ENCODE measurements around the gene FTCD. TPM values are rescaled to one million over a fixed set of nuclear protein-coding genes. Genes with fewer than 3 reads are reported as not detected.

FTCD gene
- polyA plus RNA-seq, 3 donors: not detected

DNA sequence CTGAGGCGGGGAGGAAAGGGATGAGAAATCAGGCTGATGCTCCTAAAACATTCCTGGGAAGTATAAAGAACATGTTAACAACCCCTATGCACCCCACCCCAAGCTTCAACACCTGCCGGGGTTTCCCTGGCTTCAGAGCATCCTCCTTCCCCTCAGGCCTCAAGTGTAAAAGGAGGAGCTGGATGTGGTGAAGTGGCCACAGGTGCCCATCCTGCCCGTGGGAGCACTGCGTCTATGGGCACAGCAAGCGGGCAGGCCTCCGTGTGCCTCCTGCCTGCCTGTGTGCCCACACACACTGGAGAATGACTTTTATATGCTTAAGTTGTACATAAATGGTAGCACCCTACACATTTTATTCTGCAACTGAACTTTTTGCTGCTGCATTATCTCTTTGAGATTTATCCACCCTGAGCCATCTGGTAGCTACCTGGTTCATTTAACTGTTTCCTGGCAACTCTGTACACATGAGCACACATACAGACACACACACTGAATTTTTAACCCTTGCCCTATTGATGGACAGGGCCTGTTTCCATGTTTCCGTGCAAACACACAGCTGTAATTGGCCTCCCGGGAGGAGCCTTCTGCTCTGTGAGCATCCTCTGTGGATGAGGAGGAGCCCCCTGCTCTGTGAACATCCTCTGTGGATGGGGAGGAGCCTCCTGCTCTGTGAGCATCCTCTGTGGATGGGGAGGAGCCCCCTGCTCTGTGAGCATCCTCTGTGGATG lies 13.4 kb upstream of the FTCD start:
- no peak overlapping the region for H3K27ac ChIP-seq (ENCODE audit: low read depth in 1 of 2, low read length in 2 of 2)
- H2AFZ ChIP-seq (ENCODE audit: insufficient read depth, low read depth, low read length, poor library complexity, severe bottlenecking): no peak overlapping the region
- H4K20me1 ChIP-seq (ENCODE audit: insufficient read depth, low read length): no peaks in the 10 kb centered on the region
- WGBS (ENCODE audit: insufficient coverage): 100% methylated on average over 2 of the region's 8 CpGs
- Mint-ChIP-seq H3K36me3 (peaks cover 0 to 3% of the 10 kb centered on the region in 2 donors), H3K27ac (no peak overlapping the region), H3K4me3 (no peak overlapping the region), H3K27me3 (ENCODE audit: low read depth in 3 of 3) (peaks cover 0 to 3% (median 2%) of the 10 kb centered on the region in 3 donors), H3K9me3 (peaks cover 0 to 6% (median 4%) of the 10 kb centered on the region in 7 donors), H3K4me1 (no peaks in the 10 kb centered on the region)
- H3K27me3 ChIP-seq (ENCODE audit: control insufficient read depth in 2 of 2, insufficient read depth in 2 of 2, low read length in 2 of 2): no peaks in the 10 kb centered on the region
- H3K9ac ChIP-seq (ENCODE audit: insufficient read depth, low read length, poor library complexity, severe bottlenecking): no peak overlapping the region
- H3K4me3 ChIP-seq (replicated peaks in 1 of 3; ENCODE audit: low read depth in 2 of 3, low read length in 3 of 3): no peak overlapping the region
- TF ChIP-seq CTCF (IDR thresholded peaks at IDR 0.05): no peak
- peaks cover 0 to 3% of the 10 kb centered on the region in 2 donors for H3K9me3 ChIP-seq (replicated peaks in 1 of 2; ENCODE audit: control insufficient read depth in 1 of 2, insufficient read depth in 1 of 2, low read length in 2 of 2)
- no peaks in the 10 kb centered on the region for H3K4me1 ChIP-seq (ENCODE audit: control insufficient read depth in 1 of 2, insufficient read depth in 2 of 2, low read length in 2 of 2)
- DNase-seq: no peak
- no peaks in the 10 kb centered on the region for H3K36me3 ChIP-seq (replicated peaks in 1 of 2; ENCODE audit: control insufficient read depth in 1 of 2, insufficient read depth in 2 of 2, low read length in 2 of 2)
- H3K4me2 ChIP-seq (replicated peaks; ENCODE audit: extremely low read depth, low read length, poor library complexity, severe bottlenecking): no peak overlapping the region
- no peaks in the 10 kb centered on the region for H3K79me2 ChIP-seq (ENCODE audit: insufficient read depth, low read length)
- intact Hi-C loops (cut with micrococcal nuclease): no loop called here

- Histone ChIP-seq H3K4me3 (replicated peaks in 1 of 3; ENCODE audit: low read depth in 2 of 3, low read length in 3 of 3) (no peak overlapping the region), H3K4me1 (ENCODE audit: control insufficient read depth in 1 of 2, insufficient read depth in 2 of 2, low read length in 2 of 2) (no peaks in the 10 kb centered on the region), H2AFZ (ENCODE audit: insufficient read depth, low read depth, low read length, poor library complexity, severe bottlenecking) (no peak overlapping the region), H3K9me3 (replicated peaks in 1 of 2; ENCODE audit: control insufficient read depth in 1 of 2, insufficient read depth in 1 of 2, low read length in 2 of 2) (no peaks in the 10 kb centered on the region), H3K9ac (ENCODE audit: insufficient read depth, low read length, poor library complexity, severe bottlenecking) (no peak overlapping the region), H3K36me3 (replicated peaks in 1 of 2; ENCODE audit: control insufficient read depth in 1 of 2, insufficient read depth in 2 of 2, low read length in 2 of 2) (no peaks in the 10 kb centered on the region), H4K20me1 (ENCODE audit: insufficient read depth, low read length) (no peaks in the 10 kb centered on the region), H3K4me2 (replicated peaks; ENCODE audit: extremely low read depth, low read length, poor library complexity, severe bottlenecking) (no peak overlapping the region), H3K27me3 (ENCODE audit: control insufficient read depth in 2 of 2, insufficient read depth in 2 of 2, low read length in 2 of 2) (no peaks in the 10 kb centered on the region), H3K27ac (ENCODE audit: low read depth in 1 of 2, low read length in 2 of 2) (no peak overlapping the region), H3K79me2 (ENCODE audit: insufficient read depth, low read length) (no peaks in the 10 kb centered on the region)
- TF ChIP-seq CTCF (IDR thresholded peaks at IDR 0.05): no peak
- Mint-ChIP-seq H3K4me1 (no peaks in the 10 kb centered on the region), H3K4me3 (no peak overlapping the region), H3K27me3 (ENCODE audit: low read depth in 3 of 3) (peaks cover 0 to 3% (median 2%) of the 10 kb centered on the region in 3 donors), H3K27ac (no peak overlapping the region), H3K9me3 (peaks cover 0 to 4% (median 0%) of the 10 kb centered on the region in 7 donors), H3K36me3 (peaks cover 0 to 3% of the 10 kb centered on the region in 2 donors)
- no peak for DNase-seq
- WGBS (ENCODE audit: insufficient coverage): 89% methylated on average over 11 of the region's 14 CpGs
- intact Hi-C loops (cut with micrococcal nuclease): no loop called here
These were observed 12.9 kb upstream of the FTCD start for GRCh38 chr21:46168238-46168637.

Measured in CD14-positive monocyte (primary cell).